HepG2 (cell line): ENCODE measurements around the gene C11orf24. TPM values are rescaled to one million over a fixed set of nuclear protein-coding genes. Genes with fewer than 3 reads are reported as not detected.
A peak's percentile ranks its signal among the peaks of the same experiment; 100 is the strongest.

Experiments
- ATF1 ChIP-seq: IDR thresholded peaks from 2 replicates; pipeline ENCODE4 v1.6.1; 2016; ENCODE audit warnings: mild to moderate bottlenecking, control low read depth
- BRCA1 ChIP-seq: sonication (generic); formaldehyde crosslinking; IDR thresholded peaks from 2 replicates; pipeline ENCODE4 v1.4.0; 2020; ENCODE audit warnings: missing genetic modification reagents
- CREM ChIP-seq, 2 experiments: sonication (generic) in 1 of 2; formaldehyde crosslinking in 1 of 2; IDR thresholded peaks; 2 replicates each; pipeline versions ENCODE4 v1.4.0 to v1.6.1; 2016 to 2020; ENCODE audit warnings: antibody characterized with exemption in 1 of 2, mild to moderate bottlenecking in 1 of 2, missing genetic modification reagents in 1 of 2
- ELF1 ChIP-seq: sonication (generic); formaldehyde crosslinking; IDR thresholded peaks from 2 replicates; pipeline ENCODE4 v1.4.0; 2020; ENCODE audit warnings: missing genetic modification reagents
- FOXK1 ChIP-seq: sonication (generic); formaldehyde crosslinking; IDR thresholded peaks from 2 replicates; pipeline ENCODE4 v1.4.0; 2020; ENCODE audit warnings: low read depth, missing genetic modification reagents, borderline replicate concordance
- IKZF1 ChIP-seq: fragments of 450-650 bp; IDR thresholded peaks from 2 replicates; pipeline ENCODE4 v1.7.1; 2016
- MIER2 ChIP-seq: IDR thresholded peaks from 2 replicates; pipeline ENCODE4 v1.6.1; 2016; ENCODE audit warnings: missing biosample characterization, missing genetic modification reagents
- RELA ChIP-seq: sonication (generic); formaldehyde crosslinking; IDR thresholded peaks from 2 replicates; pipeline ENCODE4 v1.4.0; 2020; ENCODE audit warnings: missing genetic modification reagents
- RXRA ChIP-seq: sonication (generic); formaldehyde crosslinking; IDR thresholded peaks from 2 replicates; pipeline ENCODE4 v1.5.1; 2020; ENCODE audit warnings: missing genetic modification reagents
- STAG1 ChIP-seq: sonication (generic); formaldehyde crosslinking; IDR thresholded peaks from 2 replicates; pipeline ENCODE4 v1.4.0; 2020; ENCODE audit warnings: missing genetic modification reagents
- STAT5B ChIP-seq: sonication (generic); formaldehyde crosslinking; IDR thresholded peaks from 2 replicates; pipeline ENCODE4 v1.4.0; 2020; ENCODE audit warnings: missing genetic modification reagents
- ZNF251 ChIP-seq: sonication (generic); formaldehyde crosslinking; IDR thresholded peaks from 2 replicates; pipeline ENCODE4 v1.9.0; 2021; ENCODE audit warnings: mild to moderate bottlenecking, missing genetic modification reagents
- ZNF256 ChIP-seq: sonication (generic); formaldehyde crosslinking; conservative IDR thresholded peaks from 2 replicates; pipeline ENCODE4 v1.4.0; 2020; ENCODE audit warnings: missing genetic modification reagents
- ZNF30 ChIP-seq: sonication (generic); formaldehyde crosslinking; IDR thresholded peaks from 2 replicates; pipeline ENCODE4 v1.5.0; 2020; ENCODE audit warnings: mild to moderate bottlenecking, missing genetic modification reagents
- ZNF33A ChIP-seq: sonication (generic); formaldehyde crosslinking; IDR thresholded peaks from 2 replicates; pipeline ENCODE4 v1.5.1; 2020; ENCODE audit warnings: missing genetic modification reagents, mild to moderate bottlenecking, moderate library complexity, borderline replicate concordance
- ZNF550 ChIP-seq: sonication (generic); formaldehyde crosslinking; IDR thresholded peaks from 2 replicates; pipeline ENCODE4 v1.4.0; 2020; ENCODE audit warnings: mild to moderate bottlenecking, missing genetic modification reagents, borderline replicate concordance
- polyA plus RNA-seq, 8 experiments: library from polyadenylated mRNA; depleted of rRNA in 3 of 8; stranded (reverse) in 7 of 8; unstranded in 1 of 8; fragments of >200 nt; fragmentation: Illumina TruSeq in 4 of 8; extraction: Trizol in 4 of 8; gene quantifications; 2 replicates each; pipeline versions ENCODE4 v1.2.1 to v1.2.3, GENCODE V29; 2011 to 2016; ENCODE audit warnings: low read depth in 4 of 8, missing spikeins in 1 of 8, mixed read lengths in 1 of 8; ENCODE audit not compliant: insufficient read depth in 1 of 8
- total RNA-seq, 5 experiments: library from RNA; depleted of rRNA; stranded (reverse); fragments of >200 nt; fragmentation: Illumina TruSeq; extraction: Trizol; gene quantifications; 2 replicates each; pipeline ENCODE4 v1.2.3, GENCODE V29; 2016; ENCODE audit warnings: low read depth in 1 of 5
- TF ChIP-seq, protein P1 (sequence below): sonication (generic); formaldehyde crosslinking; IDR thresholded peaks from 2 replicates; pipeline ENCODE4 v1.4.0; 2020; ENCODE audit warnings: missing genetic modification reagents, borderline replicate concordance
- TF ChIP-seq, protein P2 (sequence below): sonication (generic); formaldehyde crosslinking; IDR thresholded peaks from 2 replicates; pipeline ENCODE4 v1.4.0; 2020; ENCODE audit warnings: missing genetic modification reagents
- TF ChIP-seq, protein P3 (sequence below): sonication (generic); formaldehyde crosslinking; IDR thresholded peaks from 2 replicates; pipeline ENCODE4 v1.4.0; 2020; ENCODE audit warnings: missing genetic modification reagents
- TF ChIP-seq, protein P4 (sequence below): sonication (generic); formaldehyde crosslinking; IDR thresholded peaks from 2 replicates; pipeline ENCODE4 v1.4.0; 2020; ENCODE audit warnings: missing genetic modification reagents, mild to moderate bottlenecking, borderline replicate concordance

The C11orf24 gene
- total and polyA plus RNA-seq, 2 of the 13 experiments (the other 11 are each of a cell fraction or from before 2014, with no cell fraction given) = 52.9 to 55.5 TPM

DNA sequence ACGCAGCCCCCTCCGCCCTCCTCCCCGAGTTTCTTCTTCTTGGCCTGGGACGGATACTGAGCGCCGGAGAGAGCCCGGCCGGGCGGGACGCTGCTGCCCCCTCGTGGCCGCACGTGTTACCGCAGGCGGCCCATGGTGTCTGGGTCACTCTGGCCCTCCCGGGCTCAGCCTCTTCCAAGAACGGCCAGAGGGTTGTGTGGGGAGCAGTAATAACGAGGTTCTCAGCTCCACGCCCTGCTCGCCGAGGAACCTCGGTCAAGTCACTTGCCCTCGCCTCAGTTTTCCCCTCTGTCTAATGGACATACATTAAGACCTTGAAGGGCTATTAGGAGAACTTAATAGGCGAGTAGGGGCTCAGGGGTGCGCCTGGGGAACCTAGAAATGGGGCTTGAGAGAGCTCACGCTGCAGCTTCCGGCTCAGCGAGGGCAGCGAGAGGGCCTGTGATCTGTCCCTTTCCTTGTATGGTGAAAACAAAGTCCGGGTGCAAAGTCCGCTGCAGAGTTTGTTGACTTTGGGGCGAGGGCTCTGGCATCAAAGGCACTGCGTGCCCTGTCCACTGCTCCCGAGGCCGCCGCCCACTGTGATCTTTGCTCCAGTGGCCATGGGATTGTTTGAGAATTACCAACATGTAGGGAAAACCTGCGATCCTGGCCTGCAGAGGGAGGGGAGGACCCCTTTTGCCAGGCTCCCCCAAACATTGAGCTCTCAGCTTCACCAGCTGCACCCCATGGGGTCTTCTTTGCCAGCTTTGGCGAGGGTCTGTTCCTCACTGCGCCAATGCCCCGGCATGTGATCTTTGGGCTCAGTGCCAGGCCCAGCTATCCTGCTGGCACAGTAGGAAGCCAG is 26.3 kb upstream of the C11orf24 start (continued):
- TF ChIP-seq, protein P1, sequence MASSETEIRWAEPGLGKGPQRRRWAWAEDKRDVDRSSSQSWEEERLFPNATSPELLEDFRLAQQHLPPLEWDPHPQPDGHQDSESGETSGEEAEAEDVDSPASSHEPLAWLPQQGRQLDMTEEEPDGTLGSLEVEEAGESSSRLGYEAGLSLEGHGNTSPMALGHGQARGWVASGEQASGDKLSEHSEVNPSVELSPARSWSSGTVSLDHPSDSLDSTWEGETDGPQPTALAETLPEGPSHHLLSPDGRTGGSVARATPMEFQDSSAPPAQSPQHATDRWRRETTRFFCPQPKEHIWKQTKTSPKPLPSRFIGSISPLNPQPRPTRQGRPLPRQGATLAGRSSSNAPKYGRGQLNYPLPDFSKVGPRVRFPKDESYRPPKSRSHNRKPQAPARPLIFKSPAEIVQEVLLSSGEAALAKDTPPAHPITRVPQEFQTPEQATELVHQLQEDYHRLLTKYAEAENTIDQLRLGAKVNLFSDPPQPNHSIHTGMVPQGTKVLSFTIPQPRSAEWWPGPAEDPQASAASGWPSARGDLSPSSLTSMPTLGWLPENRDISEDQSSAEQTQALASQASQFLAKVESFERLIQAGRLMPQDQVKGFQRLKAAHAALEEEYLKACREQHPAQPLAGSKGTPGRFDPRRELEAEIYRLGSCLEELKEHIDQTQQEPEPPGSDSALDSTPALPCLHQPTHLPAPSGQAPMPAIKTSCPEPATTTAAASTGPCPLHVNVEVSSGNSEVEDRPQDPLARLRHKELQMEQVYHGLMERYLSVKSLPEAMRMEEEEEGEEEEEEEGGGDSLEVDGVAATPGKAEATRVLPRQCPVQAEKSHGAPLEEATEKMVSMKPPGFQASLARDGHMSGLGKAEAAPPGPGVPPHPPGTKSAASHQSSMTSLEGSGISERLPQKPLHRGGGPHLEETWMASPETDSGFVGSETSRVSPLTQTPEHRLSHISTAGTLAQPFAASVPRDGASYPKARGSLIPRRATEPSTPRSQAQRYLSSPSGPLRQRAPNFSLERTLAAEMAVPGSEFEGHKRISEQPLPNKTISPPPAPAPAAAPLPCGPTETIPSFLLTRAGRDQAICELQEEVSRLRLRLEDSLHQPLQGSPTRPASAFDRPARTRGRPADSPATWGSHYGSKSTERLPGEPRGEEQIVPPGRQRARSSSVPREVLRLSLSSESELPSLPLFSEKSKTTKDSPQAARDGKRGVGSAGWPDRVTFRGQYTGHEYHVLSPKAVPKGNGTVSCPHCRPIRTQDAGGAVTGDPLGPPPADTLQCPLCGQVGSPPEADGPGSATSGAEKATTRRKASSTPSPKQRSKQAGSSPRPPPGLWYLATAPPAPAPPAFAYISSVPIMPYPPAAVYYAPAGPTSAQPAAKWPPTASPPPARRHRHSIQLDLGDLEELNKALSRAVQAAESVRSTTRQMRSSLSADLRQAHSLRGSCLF = no peak; the same call in 1 of the 2 replicates
- TF ChIP-seq RELA (CRISPR knock-in tag) (no peak), IKZF1 (no peak), ZNF251 (CRISPR knock-in tag) (no peak), STAG1 (CRISPR knock-in tag) (peak; percentile 90), ZNF256 (CRISPR knock-in tag) (no peak; the same call in 1 of the 2 replicates), ZNF550 (CRISPR knock-in tag) (no peak), ZNF30 (CRISPR knock-in tag) (no peak), BRCA1 (CRISPR knock-in tag) (no peak; the same call in 1 of the 2 replicates), MIER2 (peak; percentile 56; the same call in 1 of the 2 replicates), ATF1 (CRISPR knock-in tag) (no peak), CREM (IDR thresholded peaks at IDR 0.05) (peak; percentile 93), CREM (CRISPR knock-in tag; IDR thresholded peaks at IDR 0.05) (no peak), RXRA (peak; percentile 98), ELF1 (CRISPR knock-in tag) (peak; percentile 88), ZNF33A (CRISPR knock-in tag) (0 out of 2 replicates have a peak, but pooled peaks have one; percentile 30), FOXK1 (CRISPR knock-in tag) (peak; percentile 86), STAT5B (CRISPR knock-in tag) (no peak; the same call in 1 of the 2 replicates)
- TF ChIP-seq, protein P2, sequence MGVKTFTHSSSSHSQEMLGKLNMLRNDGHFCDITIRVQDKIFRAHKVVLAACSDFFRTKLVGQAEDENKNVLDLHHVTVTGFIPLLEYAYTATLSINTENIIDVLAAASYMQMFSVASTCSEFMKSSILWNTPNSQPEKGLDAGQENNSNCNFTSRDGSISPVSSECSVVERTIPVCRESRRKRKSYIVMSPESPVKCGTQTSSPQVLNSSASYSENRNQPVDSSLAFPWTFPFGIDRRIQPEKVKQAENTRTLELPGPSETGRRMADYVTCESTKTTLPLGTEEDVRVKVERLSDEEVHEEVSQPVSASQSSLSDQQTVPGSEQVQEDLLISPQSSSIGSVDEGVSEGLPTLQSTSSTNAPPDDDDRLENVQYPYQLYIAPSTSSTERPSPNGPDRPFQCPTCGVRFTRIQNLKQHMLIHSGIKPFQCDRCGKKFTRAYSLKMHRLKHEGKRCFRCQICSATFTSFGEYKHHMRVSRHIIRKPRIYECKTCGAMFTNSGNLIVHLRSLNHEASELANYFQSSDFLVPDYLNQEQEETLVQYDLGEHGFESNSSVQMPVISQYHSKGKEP (CRISPR knock-in tag) = no peak; the same call in 1 of the 2 replicates
- TF ChIP-seq, protein P3, sequence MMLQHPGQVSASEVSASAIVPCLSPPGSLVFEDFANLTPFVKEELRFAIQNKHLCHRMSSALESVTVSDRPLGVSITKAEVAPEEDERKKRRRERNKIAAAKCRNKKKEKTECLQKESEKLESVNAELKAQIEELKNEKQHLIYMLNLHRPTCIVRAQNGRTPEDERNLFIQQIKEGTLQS (CRISPR knock-in tag) = 0 out of 2 replicates have a peak, but pooled peaks have one; percentile 24
- TF ChIP-seq, protein P4, sequence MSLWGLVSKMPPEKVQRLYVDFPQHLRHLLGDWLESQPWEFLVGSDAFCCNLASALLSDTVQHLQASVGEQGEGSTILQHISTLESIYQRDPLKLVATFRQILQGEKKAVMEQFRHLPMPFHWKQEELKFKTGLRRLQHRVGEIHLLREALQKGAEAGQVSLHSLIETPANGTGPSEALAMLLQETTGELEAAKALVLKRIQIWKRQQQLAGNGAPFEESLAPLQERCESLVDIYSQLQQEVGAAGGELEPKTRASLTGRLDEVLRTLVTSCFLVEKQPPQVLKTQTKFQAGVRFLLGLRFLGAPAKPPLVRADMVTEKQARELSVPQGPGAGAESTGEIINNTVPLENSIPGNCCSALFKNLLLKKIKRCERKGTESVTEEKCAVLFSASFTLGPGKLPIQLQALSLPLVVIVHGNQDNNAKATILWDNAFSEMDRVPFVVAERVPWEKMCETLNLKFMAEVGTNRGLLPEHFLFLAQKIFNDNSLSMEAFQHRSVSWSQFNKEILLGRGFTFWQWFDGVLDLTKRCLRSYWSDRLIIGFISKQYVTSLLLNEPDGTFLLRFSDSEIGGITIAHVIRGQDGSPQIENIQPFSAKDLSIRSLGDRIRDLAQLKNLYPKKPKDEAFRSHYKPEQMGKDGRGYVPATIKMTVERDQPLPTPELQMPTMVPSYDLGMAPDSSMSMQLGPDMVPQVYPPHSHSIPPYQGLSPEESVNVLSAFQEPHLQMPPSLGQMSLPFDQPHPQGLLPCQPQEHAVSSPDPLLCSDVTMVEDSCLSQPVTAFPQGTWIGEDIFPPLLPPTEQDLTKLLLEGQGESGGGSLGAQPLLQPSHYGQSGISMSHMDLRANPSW (CRISPR knock-in tag) = peak; percentile 99
